KMS-11 (cell line): ENCODE results near the gene ASIP.
"Not testable (repeated sequence)": the region's sequence is repeated elsewhere in the genome, so short reads cannot be mapped to it uniquely, and the experiment has no call there.

Source experiments
- H2AFZ ChIP-seq: fragments of 200-600 bp; sonication (generic); 2 replicates; pipeline ENCODE4 v1.6.1; 2016; ENCODE audit warnings: antibody characterized with exemption, mixed run types, low read depth
- H3K27ac ChIP-seq: fragments of 200-600 bp; sonication (generic); 2 replicates; pipeline ENCODE4 v1.6.1; 2016; ENCODE audit warnings: mild to moderate bottlenecking, mixed run types
- H3K27me3 ChIP-seq: fragments of 200-600 bp; sonication (generic); 2 replicates; pipeline ENCODE4 v1.6.1; 2017; ENCODE audit warnings: mild to moderate bottlenecking, low read depth, mixed run types, moderate library complexity; ENCODE audit not compliant: insufficient read depth
- H3K36me3 ChIP-seq: fragments of 200-600 bp; sonication (generic); 2 replicates; pipeline ENCODE4 v1.6.1; 2017; ENCODE audit warnings: mild to moderate bottlenecking, mixed run types; ENCODE audit not compliant: insufficient read depth
- H3K4me1 ChIP-seq: fragments of 200-600 bp; sonication (generic); 2 replicates; pipeline ENCODE4 v1.6.1; 2016; ENCODE audit warnings: mild to moderate bottlenecking, low read depth, mixed run types; ENCODE audit not compliant: poor library complexity, severe bottlenecking
- H3K4me2 ChIP-seq: fragments of 200-600 bp; sonication (generic); 2 replicates; pipeline ENCODE4 v1.7.0; 2016; ENCODE audit warnings: mild to moderate bottlenecking, mixed run types
- H3K4me3 ChIP-seq: fragments of 200-600 bp; sonication (generic); IDR thresholded peaks from 2 replicates; pipeline ENCODE4 v1.6.1; 2017; ENCODE audit warnings: low read depth, low read length, mixed read lengths; ENCODE audit not compliant: insufficient read depth
- H3K79me2 ChIP-seq: fragments of 200-600 bp; sonication (generic); 2 replicates; pipeline ENCODE4 v1.6.1; 2016; ENCODE audit warnings: low read depth, mixed run types; ENCODE audit not compliant: insufficient read depth
- H3K9ac ChIP-seq: fragments of 200-600 bp; sonication (generic); 2 replicates; pipeline ENCODE4 v1.6.1; 2016; ENCODE audit warnings: mild to moderate bottlenecking, mixed run types
- H4K20me1 ChIP-seq: fragments of 200-600 bp; sonication (generic); 2 replicates; pipeline ENCODE4 v1.6.1; 2016; ENCODE audit warnings: mild to moderate bottlenecking, mixed run types; ENCODE audit not compliant: insufficient read depth
- TF ChIP-seq, protein P1 (sequence below): fragments of 200-600 bp; sonication (generic); conservative IDR thresholded peaks from 2 replicates; pipeline ENCODE4 v1.6.1; 2017; ENCODE audit warnings: low read depth, mild to moderate bottlenecking, antibody characterized with exemption, low read length, moderate library complexity, mixed read lengths

ASIP gene

DNA sequence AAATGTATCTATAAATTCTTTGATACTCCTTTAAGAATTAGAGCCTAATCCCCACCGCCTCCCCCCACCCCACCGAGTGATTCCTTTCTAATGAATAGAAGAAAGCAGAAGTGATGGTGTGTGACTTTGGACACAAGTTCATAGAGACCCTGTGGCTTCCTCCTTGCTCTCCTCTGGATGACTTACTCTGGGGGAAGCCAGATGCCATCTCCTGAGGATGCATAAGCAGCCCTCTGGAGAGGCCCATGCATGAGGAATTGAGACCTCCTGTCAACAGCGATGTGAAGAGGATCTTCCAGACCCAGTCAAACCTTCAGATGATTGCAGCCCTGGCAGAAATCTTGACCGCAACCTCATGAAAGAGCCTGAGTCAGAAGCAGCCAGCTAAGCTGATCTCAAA lies 40.8 kb downstream of the ASIP start:
- Histone ChIP-seq H3K4me1 (no peaks in the 10 kb centered on the region), H3K9ac (no peak overlapping the region), H3K27ac (no peak overlapping the region), H2AFZ (no peak overlapping the region), H3K79me2 (no peaks in the 10 kb centered on the region), H4K20me1 (no peaks in the 10 kb centered on the region), H3K4me3 (no peak overlapping the region), H3K4me2 (no peak overlapping the region), H3K36me3 (peaks cover 5% of the 10 kb centered on the region; the same call in 1 of the 2 replicates), H3K27me3 (no peaks in the 10 kb centered on the region)
- TF ChIP-seq, protein P1, sequence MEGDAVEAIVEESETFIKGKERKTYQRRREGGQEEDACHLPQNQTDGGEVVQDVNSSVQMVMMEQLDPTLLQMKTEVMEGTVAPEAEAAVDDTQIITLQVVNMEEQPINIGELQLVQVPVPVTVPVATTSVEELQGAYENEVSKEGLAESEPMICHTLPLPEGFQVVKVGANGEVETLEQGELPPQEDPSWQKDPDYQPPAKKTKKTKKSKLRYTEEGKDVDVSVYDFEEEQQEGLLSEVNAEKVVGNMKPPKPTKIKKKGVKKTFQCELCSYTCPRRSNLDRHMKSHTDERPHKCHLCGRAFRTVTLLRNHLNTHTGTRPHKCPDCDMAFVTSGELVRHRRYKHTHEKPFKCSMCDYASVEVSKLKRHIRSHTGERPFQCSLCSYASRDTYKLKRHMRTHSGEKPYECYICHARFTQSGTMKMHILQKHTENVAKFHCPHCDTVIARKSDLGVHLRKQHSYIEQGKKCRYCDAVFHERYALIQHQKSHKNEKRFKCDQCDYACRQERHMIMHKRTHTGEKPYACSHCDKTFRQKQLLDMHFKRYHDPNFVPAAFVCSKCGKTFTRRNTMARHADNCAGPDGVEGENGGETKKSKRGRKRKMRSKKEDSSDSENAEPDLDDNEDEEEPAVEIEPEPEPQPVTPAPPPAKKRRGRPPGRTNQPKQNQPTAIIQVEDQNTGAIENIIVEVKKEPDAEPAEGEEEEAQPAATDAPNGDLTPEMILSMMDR, result no peak

DNA sequence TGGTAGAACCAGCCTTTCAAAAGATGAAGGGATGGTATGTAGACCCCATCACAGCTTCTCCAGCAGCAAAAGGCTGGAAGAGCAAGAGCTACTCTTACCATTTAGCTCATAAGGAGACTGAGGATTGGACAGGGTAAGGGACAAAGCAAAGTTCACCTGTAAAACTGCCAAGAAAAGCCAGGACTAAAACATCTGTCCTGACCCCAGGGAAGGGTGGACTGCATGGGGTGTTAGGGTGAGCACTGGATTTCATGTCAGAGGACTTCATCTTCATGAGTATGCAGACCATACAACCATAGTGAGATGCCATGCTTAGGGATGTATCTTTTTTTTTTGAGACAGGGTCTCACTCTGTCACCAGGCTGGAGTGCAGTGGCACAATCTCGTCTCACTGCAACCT lies 42.6 kb downstream of the ASIP start:
- Histone ChIP-seq H3K4me1 (no peaks in the 10 kb centered on the region), H3K4me3 (no peak overlapping the region), H3K36me3 (peaks cover 10% of the 10 kb centered on the region; the same call in 1 of the 2 replicates), H3K27ac (no peak overlapping the region), H3K79me2 (no peaks in the 10 kb centered on the region), H2AFZ (no peak overlapping the region), H4K20me1 (no peaks in the 10 kb centered on the region), H3K9ac (no peak overlapping the region), H3K4me2 (no peak overlapping the region), H3K27me3 (no peaks in the 10 kb centered on the region)
- TF ChIP-seq, protein P1, result no peak

DNA sequence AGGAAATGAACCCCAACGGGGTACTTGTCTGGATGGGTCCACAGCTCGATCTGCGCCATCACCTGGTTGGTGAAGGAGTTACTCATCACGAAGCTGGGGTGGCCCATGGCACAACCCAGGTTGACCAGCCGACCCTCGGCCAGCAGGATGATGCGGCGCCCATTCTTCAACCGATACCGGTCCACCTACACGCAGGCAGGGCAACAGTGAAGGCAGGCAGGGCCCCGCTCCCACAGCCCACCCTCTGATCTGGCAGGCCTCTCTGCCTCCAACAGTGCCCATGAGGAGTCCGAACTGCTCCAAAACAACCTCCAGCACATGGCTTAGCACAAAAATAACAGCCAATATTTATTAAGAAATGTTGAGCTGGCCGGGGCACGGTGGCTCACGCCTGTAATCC lies 44.2 kb downstream of the ASIP start:
- no peak overlapping the region for H3K4me3 ChIP-seq
- TF ChIP-seq, protein P1, result no peak
- H3K4me2 ChIP-seq, result no peak overlapping the region
- H4K20me1 ChIP-seq, result no peaks in the 10 kb centered on the region
- H3K27me3 ChIP-seq, result no peaks in the 10 kb centered on the region
- H3K4me1 ChIP-seq, result no peaks in the 10 kb centered on the region
- H3K36me3 ChIP-seq, result peaks cover 12% of the 10 kb centered on the region; the same call in 1 of the 2 replicates
- H3K27ac ChIP-seq, result no peak overlapping the region
- no peaks in the 10 kb centered on the region for H3K79me2 ChIP-seq
- no peak overlapping the region for H2AFZ ChIP-seq
- no peak overlapping the region for H3K9ac ChIP-seq

DNA sequence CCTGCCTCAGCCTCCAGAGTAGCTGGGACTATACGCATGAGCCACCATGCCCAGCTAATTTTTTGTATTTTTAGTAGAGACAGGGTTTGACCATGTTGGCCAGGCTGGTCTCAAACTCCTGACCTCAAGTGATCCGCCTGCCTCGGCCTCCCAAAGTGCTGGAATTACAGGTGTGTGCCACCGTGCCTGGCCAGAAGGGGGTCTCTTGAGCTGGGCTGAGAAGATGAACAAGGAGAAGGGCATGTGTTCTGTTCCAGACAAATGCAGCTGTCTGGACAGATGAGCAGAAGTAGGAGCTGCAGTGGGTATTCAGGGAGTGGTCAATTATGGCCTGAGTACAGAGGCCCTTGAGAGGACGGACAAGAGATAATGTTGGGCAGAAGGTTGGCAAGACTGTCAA lies 46.3 kb downstream of the ASIP start:
- H3K79me2 ChIP-seq, H3K4me1 ChIP-seq: not testable (repeated sequence)
- H3K36me3 ChIP-seq, result peaks cover 15% of the 10 kb centered on the region; the same call in 1 of the 2 replicates

DNA sequence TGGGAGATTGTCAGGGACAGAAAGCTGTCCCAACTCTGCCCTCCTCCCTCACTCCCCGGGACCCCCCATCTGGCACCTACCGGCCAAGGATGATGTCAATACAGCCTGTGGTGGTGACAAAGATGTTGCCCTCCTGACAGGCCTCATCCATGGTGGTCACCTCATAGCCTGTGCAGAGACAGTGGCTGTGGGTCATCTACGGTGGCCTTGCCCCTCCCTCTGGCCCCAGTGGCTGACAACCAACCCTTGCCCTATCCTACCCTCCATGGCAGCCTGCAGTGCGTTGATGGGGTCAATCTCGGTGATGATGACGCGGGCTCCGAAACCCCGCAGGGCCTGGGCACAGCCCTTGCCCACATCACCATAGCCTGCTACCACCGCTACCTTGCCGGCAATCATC lies 49.2 kb downstream of the ASIP start:
- Histone ChIP-seq H3K9ac (no peak overlapping the region), H3K4me2 (no peak overlapping the region), H3K4me3 (no peak overlapping the region), H3K79me2 (peaks cover 9% of the 10 kb centered on the region; the same call in 1 of the 2 replicates), H3K27me3 (no peaks in the 10 kb centered on the region), H4K20me1 (no peaks in the 10 kb centered on the region), H3K27ac (no peak overlapping the region), H3K36me3 (peaks cover 15% of the 10 kb centered on the region; the same call in 1 of the 2 replicates), H3K4me1 (no peaks in the 10 kb centered on the region), H2AFZ (no peak overlapping the region)
- TF ChIP-seq, protein P1, result no peak

More for the DNA sequence above, 46.3 kb downstream of the ASIP start:
- H3K27ac ChIP-seq, H2AFZ ChIP-seq, H3K9ac ChIP-seq, H3K4me3 ChIP-seq, H3K4me2 ChIP-seq, H4K20me1 ChIP-seq, H3K27me3 ChIP-seq: not testable (repeated sequence)
